ENCODE results near the gene FAXDC2. TPM values are rescaled to one million over a fixed set of nuclear protein-coding genes. Genes with fewer than 3 reads are reported as not detected.

FAXDC2 gene
- total and polyA plus RNA-seq, 2 of the 13 experiments (the other 11 are each of a cell fraction or from before 2014, with no cell fraction given) = 4.7 to 58.8 TPM

DNA sequence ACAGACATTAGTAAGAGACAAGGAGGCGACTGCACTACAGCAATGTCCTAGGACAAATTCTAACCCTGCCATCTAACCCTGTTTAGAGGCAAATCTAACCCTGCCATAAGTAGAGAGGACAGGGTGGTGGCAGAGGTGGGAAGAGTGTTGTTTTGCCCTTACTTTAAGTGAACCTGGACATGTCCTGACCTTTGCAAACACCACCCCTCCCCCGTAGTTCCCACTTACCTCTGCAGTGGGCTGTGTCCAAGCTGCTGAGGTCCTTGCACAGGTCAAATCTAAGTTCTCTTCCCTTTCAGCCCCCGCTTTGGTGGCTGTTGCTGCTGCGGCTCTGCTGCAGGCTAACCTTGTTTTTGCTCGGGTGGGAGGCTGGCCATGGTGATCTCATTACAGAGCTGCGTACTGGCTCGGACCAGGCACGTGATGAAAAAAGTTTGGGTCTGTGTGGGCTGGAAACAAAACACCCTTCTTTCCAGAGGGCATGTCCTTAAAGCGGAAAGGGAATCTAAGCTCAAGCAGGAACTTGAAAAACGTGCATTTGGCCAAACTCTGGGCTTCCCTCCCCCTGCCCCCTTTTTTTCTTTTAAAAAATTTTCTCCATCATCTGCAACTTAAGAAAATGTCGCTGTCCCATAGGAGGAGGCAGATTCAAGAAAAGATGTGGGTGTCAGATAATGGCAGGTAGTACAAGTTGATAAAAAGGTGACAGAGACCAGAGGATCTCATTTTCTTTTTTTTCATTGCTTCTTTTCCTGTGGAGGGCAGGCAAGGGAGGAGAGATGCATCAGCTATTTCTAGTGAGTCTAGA lies at the start of gene FAXDC2 (continued):
- TF ChIP-seq RAD21 (CRISPR knock-in tag; IDR thresholded peaks at IDR 0.05) (no peak), AKAP8 (CRISPR knock-in tag; IDR thresholded peaks at IDR 0.05) (no peak), ZNF367 (CRISPR knock-in tag; IDR thresholded peaks at IDR 0.05; ENCODE audit: borderline replicate concordance) (no peak), ARNT (IDR thresholded peaks at IDR 0.05) (no peak), RAD51 (IDR thresholded peaks at IDR 0.05; ENCODE audit: borderline replicate concordance) (no peak), CENPT (CRISPR knock-in tag; IDR thresholded peaks at IDR 0.05; ENCODE audit: low read depth) (no peak), ZNF577 (CRISPR knock-in tag; IDR thresholded peaks at IDR 0.05; ENCODE audit: borderline replicate concordance, low read depth) (no peak), FLYWCH1 (CRISPR knock-in tag; IDR thresholded peaks at IDR 0.05) (no peak), ZFP1 (CRISPR knock-in tag; IDR thresholded peaks at IDR 0.05) (peak; percentile 50; the same call in 1 of the 2 replicates), MYNN (CRISPR knock-in tag; IDR thresholded peaks at IDR 0.05; ENCODE audit: low read depth) (no peak), KAT7 (CRISPR knock-in tag; IDR thresholded peaks at IDR 0.05; ENCODE audit: borderline replicate concordance) (no peak), ESRRA (CRISPR knock-in tag; IDR thresholded peaks at IDR 0.05; ENCODE audit: low read depth) (0 out of 2 replicates have a peak, but pooled peaks have one; percentile 42), HOXD1 (CRISPR knock-in tag; IDR thresholded peaks at IDR 0.05) (no peak)
- TF ChIP-seq, protein P1, sequence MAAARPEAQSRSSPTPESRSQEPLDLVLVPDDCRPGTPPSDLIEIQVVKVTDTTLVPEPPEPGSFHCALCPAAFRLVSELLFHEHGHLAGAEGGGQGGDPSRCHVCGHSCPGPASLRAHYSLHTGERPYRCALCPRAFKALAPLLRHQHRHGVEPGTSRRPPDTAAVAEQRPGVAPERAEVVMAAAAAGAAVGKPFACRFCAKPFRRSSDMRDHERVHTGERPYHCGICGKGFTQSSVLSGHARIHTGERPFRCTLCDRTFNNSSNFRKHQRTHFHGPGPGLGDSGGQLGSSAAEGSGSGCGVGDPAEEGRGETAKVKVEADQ (CRISPR knock-in tag; IDR thresholded peaks at IDR 0.05; ENCODE audit: borderline replicate concordance) = no peak
- TF ChIP-seq, protein P2, sequence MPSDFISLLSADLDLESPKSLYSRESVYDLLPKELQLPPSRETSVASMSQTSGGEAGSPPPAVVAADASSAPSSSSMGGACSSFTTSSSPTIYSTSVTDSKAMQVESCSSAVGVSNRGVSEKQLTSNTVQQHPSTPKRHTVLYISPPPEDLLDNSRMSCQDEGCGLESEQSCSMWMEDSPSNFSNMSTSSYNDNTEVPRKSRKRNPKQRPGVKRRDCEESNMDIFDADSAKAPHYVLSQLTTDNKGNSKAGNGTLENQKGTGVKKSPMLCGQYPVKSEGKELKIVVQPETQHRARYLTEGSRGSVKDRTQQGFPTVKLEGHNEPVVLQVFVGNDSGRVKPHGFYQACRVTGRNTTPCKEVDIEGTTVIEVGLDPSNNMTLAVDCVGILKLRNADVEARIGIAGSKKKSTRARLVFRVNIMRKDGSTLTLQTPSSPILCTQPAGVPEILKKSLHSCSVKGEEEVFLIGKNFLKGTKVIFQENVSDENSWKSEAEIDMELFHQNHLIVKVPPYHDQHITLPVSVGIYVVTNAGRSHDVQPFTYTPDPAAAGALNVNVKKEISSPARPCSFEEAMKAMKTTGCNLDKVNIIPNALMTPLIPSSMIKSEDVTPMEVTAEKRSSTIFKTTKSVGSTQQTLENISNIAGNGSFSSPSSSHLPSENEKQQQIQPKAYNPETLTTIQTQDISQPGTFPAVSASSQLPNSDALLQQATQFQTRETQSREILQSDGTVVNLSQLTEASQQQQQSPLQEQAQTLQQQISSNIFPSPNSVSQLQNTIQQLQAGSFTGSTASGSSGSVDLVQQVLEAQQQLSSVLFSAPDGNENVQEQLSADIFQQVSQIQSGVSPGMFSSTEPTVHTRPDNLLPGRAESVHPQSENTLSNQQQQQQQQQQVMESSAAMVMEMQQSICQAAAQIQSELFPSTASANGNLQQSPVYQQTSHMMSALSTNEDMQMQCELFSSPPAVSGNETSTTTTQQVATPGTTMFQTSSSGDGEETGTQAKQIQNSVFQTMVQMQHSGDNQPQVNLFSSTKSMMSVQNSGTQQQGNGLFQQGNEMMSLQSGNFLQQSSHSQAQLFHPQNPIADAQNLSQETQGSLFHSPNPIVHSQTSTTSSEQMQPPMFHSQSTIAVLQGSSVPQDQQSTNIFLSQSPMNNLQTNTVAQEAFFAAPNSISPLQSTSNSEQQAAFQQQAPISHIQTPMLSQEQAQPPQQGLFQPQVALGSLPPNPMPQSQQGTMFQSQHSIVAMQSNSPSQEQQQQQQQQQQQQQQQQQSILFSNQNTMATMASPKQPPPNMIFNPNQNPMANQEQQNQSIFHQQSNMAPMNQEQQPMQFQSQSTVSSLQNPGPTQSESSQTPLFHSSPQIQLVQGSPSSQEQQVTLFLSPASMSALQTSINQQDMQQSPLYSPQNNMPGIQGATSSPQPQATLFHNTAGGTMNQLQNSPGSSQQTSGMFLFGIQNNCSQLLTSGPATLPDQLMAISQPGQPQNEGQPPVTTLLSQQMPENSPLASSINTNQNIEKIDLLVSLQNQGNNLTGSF (CRISPR knock-in tag; IDR thresholded peaks at IDR 0.05) = no peak
- TF ChIP-seq, protein P3, sequence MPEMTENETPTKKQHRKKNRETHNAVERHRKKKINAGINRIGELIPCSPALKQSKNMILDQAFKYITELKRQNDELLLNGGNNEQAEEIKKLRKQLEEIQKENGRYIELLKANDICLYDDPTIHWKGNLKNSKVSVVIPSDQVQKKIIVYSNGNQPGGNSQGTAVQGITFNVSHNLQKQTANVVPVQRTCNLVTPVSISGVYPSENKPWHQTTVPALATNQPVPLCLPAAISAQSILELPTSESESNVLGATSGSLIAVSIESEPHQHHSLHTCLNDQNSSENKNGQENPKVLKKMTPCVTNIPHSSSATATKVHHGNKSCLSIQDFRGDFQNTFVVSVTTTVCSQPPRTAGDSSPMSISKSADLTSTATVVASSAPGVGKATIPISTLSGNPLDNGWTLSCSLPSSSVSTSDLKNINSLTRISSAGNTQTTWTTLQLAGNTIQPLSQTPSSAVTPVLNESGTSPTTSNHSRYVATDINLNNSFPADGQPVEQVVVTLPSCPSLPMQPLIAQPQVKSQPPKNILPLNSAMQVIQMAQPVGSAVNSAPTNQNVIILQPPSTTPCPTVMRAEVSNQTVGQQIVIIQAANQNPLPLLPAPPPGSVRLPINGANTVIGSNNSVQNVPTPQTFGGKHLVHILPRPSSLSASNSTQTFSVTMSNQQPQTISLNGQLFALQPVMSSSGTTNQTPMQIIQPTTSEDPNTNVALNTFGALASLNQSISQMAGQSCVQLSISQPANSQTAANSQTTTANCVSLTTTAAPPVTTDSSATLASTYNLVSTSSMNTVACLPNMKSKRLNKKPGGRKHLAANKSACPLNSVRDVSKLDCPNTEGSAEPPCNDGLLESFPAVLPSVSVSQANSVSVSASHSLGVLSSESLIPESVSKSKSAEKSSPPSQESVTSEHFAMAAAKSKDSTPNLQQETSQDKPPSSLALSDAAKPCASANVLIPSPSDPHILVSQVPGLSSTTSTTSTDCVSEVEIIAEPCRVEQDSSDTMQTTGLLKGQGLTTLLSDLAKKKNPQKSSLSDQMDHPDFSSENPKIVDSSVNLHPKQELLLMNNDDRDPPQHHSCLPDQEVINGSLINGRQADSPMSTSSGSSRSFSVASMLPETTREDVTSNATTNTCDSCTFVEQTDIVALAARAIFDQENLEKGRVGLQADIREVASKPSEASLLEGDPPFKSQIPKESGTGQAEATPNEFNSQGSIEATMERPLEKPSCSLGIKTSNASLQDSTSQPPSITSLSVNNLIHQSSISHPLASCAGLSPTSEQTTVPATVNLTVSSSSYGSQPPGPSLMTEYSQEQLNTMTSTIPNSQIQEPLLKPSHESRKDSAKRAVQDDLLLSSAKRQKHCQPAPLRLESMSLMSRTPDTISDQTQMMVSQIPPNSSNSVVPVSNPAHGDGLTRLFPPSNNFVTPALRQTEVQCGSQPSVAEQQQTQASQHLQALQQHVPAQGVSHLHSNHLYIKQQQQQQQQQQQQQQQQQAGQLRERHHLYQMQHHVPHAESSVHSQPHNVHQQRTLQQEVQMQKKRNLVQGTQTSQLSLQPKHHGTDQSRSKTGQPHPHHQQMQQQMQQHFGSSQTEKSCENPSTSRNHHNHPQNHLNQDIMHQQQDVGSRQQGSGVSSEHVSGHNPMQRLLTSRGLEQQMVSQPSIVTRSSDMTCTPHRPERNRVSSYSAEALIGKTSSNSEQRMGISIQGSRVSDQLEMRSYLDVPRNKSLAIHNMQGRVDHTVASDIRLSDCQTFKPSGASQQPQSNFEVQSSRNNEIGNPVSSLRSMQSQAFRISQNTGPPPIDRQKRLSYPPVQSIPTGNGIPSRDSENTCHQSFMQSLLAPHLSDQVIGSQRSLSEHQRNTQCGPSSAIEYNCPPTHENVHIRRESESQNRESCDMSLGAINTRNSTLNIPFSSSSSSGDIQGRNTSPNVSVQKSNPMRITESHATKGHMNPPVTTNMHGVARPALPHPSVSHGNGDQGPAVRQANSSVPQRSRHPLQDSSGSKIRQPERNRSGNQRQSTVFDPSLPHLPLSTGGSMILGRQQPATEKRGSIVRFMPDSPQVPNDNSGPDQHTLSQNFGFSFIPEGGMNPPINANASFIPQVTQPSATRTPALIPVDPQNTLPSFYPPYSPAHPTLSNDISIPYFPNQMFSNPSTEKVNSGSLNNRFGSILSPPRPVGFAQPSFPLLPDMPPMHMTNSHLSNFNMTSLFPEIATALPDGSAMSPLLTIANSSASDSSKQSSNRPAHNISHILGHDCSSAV (CRISPR knock-in tag; IDR thresholded peaks at IDR 0.05; ENCODE audit: borderline replicate concordance) = no peak

Measured in HepG2 (cell line).